ENCODE data around the gene WWC1.
A peak's percentile ranks its signal among the peaks of the same experiment; 100 is the strongest.

The WWC1 gene

DNA sequence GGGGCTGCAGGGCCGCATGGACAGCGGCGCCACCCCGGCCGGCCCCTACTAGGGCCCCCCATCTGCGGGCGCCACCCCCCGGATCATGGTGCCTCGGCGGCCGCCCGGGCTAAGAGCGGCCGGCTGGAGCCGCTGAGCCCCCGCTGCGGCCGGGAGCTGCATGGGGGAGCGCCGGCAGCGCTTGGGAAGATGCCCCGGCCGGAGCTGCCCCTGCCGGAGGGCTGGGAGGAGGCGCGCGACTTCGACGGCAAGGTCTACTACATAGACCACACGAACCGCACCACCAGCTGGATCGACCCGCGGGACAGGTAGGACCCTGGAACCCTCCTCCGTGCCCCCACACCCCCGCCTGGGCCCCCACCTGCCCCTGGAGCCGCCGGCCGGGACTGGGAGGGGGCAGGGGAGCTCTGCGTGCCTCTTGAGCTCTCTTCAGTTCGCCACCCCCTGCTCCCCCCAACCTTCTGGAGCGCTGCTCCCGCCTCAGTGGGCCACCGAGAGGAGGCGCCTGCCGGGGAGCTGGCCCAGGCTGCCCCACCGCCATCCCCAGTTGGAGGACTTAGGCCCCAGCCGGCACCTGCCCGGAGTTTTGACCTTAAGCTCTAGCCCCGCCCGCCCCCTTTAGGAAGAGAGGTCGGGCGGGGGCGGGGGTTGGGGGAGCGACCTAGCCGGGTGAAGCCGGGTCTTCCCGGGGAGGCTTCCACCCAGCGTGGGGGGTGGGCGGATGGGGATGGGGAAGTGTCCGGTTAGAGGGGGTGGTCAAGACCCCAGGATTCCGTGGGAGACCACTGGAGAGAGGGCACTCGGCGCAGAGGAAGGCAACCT is 730 bp downstream of the WWC1 start:
- H3K18ac ChIP-seq (ENCODE audit: low read length) = peak overlapping the region; percentile 10
- WGBS (ENCODE audit: extremely low coverage, insufficient coverage, insufficient read length) = no CpG with 5 or more reads among the region's 64 CpGs
- peak overlapping the region; percentile 23 for H3K9ac ChIP-seq (ENCODE audit: low read length)
- H3K14ac ChIP-seq (ENCODE audit: low read length) = peak overlapping the region; percentile 33
- H4K91ac ChIP-seq (ENCODE audit: low read depth, low read length) = peak overlapping the region; percentile 38
- no peak overlapping the region for H3K23ac ChIP-seq (ENCODE audit: low read length)
- DNase-seq = peak in 1 of 2 donors; percentile 42
- no peak overlapping the region for H2AK5ac ChIP-seq (ENCODE audit: low read length)
- H3K9me3 ChIP-seq (ENCODE audit: insufficient read depth, low read depth, low read length) = no peaks in the 10 kb centered on the region
- peak overlapping the region; percentile 25 for H2BK12ac ChIP-seq (ENCODE audit: low read length)
- peak overlapping the region; percentile 78 for H2AFZ ChIP-seq (ENCODE audit: insufficient read depth, low read length, poor library complexity)
- H3K79me2 ChIP-seq (ENCODE audit: control insufficient read depth, insufficient read depth, low read length, poor library complexity) = peaks cover 10% of the 10 kb centered on the region
- no peaks in the 10 kb centered on the region for H3K36me3 ChIP-seq (ENCODE audit: control insufficient read depth in 1 of 2, insufficient read depth in 2 of 2, low read length in 2 of 2)
- H2BK120ac ChIP-seq (ENCODE audit: insufficient read depth, low read length, poor library complexity) = peak overlapping the region; percentile 37
- no peaks in the 10 kb centered on the region for H3K27me3 ChIP-seq (ENCODE audit: insufficient read depth, low read length)
- H2BK5ac ChIP-seq (ENCODE audit: low read depth, low read length, poor library complexity) = peak overlapping the region; percentile 33
- H4K12ac ChIP-seq (ENCODE audit: low read depth, low read length) = no peak overlapping the region
- H3K4me2 ChIP-seq (ENCODE audit: low read length) = peak overlapping the region; percentile 84
- peak overlapping the region; percentile 24 for H3K27ac ChIP-seq (ENCODE audit: low read depth, low read length)
- H4K8ac ChIP-seq (ENCODE audit: low read depth, low read length) = peak overlapping the region; percentile 59
- peak overlapping the region; percentile 66 for H3K4ac ChIP-seq (ENCODE audit: low read depth, low read length)
- peak overlapping the region; percentile 81 for H3K4me3 ChIP-seq (ENCODE audit: low read depth, low read length)
- H3K4me1 ChIP-seq (ENCODE audit: control insufficient read depth in 1 of 2, insufficient read depth in 2 of 2, low read length in 2 of 2) = peaks cover 29 to 42% of the 10 kb centered on the region in 2 experiments
- peaks cover 32% of the 10 kb centered on the region for H3K79me1 ChIP-seq (ENCODE audit: low read length)

DNA sequence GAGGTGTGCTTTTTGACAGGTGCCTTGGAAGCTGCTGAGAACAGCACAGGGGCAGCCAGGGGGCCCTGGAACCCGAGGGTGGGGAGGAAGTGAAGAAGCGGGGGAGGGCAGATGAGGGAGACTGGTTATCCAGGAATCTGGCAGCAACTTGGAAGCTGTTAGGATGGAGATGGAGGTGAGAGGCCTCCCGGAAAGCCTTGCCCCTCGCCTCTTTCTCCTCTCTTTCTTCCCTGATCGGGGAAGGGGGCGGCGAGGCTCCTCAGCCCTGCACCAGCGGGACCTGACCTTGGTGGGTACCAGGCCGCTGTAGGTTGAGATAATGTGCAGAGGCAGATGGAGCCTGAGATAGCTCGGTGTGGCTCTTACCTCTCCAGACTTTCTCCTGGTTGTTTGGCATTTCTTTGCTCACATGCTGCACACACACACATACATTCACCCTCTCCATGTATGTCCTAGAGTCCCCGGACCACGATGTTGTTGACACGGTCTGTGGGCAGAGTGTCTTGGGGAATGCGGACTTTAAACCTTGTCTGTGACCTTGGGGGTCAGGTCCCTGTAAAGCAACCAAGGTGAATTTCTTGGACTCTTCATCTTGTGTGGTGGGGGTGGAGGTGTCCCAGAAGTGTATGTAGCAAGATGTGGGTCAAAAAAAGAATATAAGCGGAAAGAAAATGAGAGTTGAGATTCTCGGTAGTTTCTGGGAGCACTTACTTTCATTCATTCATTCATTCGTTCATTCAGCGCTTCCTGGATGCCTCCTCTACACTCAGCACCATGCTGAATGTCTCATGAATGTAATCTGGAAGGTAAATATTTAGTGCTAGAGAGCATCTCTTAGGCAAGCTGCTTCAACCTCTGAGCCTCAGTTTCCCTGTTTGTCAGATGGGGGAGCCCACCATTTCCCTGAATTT is 1.6 kb downstream of the WWC1 start:
- no peaks in the 10 kb centered on the region for H3K36me3 ChIP-seq (ENCODE audit: control insufficient read depth in 1 of 2, insufficient read depth in 2 of 2, low read length in 2 of 2)
- H2AK5ac ChIP-seq (ENCODE audit: low read length) = no peak overlapping the region
- no peaks in the 10 kb centered on the region for H3K9me3 ChIP-seq (ENCODE audit: insufficient read depth, low read depth, low read length)
- no peak overlapping the region for H2BK120ac ChIP-seq (ENCODE audit: insufficient read depth, low read length, poor library complexity)
- H3K9ac ChIP-seq (ENCODE audit: low read length) = no peak overlapping the region
- H3K27me3 ChIP-seq (ENCODE audit: insufficient read depth, low read length) = no peaks in the 10 kb centered on the region
- peak overlapping the region; percentile 81 for H3K4me3 ChIP-seq (ENCODE audit: low read depth, low read length)
- no peak overlapping the region for H3K27ac ChIP-seq (ENCODE audit: low read depth, low read length)
- peak overlapping the region; percentile 17 for H3K18ac ChIP-seq (ENCODE audit: low read length)
- H4K91ac ChIP-seq (ENCODE audit: low read depth, low read length) = no peak overlapping the region
- H2AFZ ChIP-seq (ENCODE audit: insufficient read depth, low read length, poor library complexity) = no peak overlapping the region
- no peak overlapping the region for H3K23ac ChIP-seq (ENCODE audit: low read length)
- peak overlapping the region; percentile 13 for H3K4ac ChIP-seq (ENCODE audit: low read depth, low read length)
- peaks cover 10% of the 10 kb centered on the region for H3K79me2 ChIP-seq (ENCODE audit: control insufficient read depth, insufficient read depth, low read length, poor library complexity)
- WGBS (ENCODE audit: extremely low coverage, insufficient coverage, insufficient read length) = no CpG with 5 or more reads among the region's 18 CpGs
- no peak overlapping the region for H2BK12ac ChIP-seq (ENCODE audit: low read length)
- H4K12ac ChIP-seq (ENCODE audit: low read depth, low read length) = no peak overlapping the region
- H3K4me2 ChIP-seq (ENCODE audit: low read length) = peak overlapping the region; percentile 84
- H3K4me1 ChIP-seq (ENCODE audit: control insufficient read depth in 1 of 2, insufficient read depth in 2 of 2, low read length in 2 of 2) = peaks cover 27 to 38% of the 10 kb centered on the region in 2 experiments
- H3K79me1 ChIP-seq (ENCODE audit: low read length) = peaks cover 30% of the 10 kb centered on the region
- no peak overlapping the region for H3K14ac ChIP-seq (ENCODE audit: low read length)
- DNase-seq = no peak
- H4K8ac ChIP-seq (ENCODE audit: low read depth, low read length) = no peak overlapping the region
- no peak overlapping the region for H2BK5ac ChIP-seq (ENCODE audit: low read depth, low read length, poor library complexity)

DNA sequence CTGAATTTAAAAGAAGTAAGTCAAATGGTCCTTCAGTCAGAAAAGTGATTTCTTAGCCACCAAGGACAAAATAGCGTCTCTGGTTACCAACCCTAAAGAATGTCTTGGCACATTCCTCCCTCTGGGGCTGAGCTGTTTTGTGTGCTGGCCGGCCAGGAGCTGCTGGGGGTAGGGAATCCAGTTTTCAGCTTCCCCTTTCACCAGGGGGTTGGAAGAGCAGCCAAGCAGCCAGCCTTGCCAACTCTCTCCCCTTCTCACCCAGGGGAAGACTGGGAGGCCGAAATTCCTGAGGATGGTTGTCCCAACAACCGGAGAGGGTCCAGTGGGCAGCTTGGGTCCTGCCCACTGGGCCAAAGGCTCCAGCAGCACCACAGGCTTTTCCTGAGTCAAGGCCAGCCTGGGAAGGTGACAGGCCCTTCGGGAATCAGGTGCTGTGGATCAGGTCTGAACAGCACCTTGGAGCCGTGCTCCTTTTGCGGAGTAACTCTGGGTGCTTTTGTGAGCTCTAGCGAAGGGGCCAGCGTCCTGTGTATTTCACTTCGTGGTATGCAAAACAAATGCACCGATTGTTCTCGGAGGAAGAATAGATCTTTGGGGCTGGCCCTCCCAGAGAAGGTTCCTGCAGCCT is 4.2 kb downstream of the WWC1 start:
- WGBS (ENCODE audit: extremely low coverage, insufficient coverage, insufficient read length) = no CpG with 5 or more reads among the region's 12 CpGs

DNA sequence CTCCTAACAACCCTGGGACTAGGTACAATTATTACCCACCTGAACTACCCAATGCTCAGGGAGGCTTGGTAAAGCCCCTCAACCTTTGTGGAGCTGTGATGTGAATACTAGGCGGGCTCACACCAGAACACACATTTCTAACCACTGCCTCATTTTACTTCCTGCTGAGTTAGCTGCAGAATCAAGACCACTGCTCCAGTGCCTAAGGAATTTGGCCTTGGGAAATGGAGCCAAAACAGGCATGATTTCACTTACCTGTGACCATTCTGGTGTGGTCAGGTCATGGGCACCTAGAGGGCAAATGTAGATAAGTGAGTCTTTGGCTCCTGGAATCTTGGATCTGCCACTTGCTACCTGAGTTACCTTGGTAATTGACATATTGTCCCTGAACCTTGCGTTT is 5.2 kb downstream of the WWC1 start:
- H2BK12ac ChIP-seq (ENCODE audit: low read length) = no peak overlapping the region
- no CpG with 5 or more reads among the region's 2 CpGs for WGBS (ENCODE audit: extremely low coverage, insufficient coverage, insufficient read length)

More for the DNA sequence above, 4.2 kb downstream of the WWC1 start:
- Histone ChIP-seq H3K4me1 (ENCODE audit: control insufficient read depth in 1 of 2, insufficient read depth in 2 of 2, low read length in 2 of 2) (peaks cover 26 to 28% of the 10 kb centered on the region in 2 experiments), H3K79me1 (ENCODE audit: low read length) (peaks cover 20% of the 10 kb centered on the region), H3K23ac (ENCODE audit: low read length) (no peak overlapping the region), H2BK120ac (ENCODE audit: insufficient read depth, low read length, poor library complexity) (peak overlapping the region; percentile 82), H2AFZ (ENCODE audit: insufficient read depth, low read length, poor library complexity) (peak overlapping the region; percentile 28), H3K4me3 (ENCODE audit: low read depth, low read length) (no peak overlapping the region), H3K27me3 (ENCODE audit: insufficient read depth, low read length) (no peaks in the 10 kb centered on the region), H3K4ac (ENCODE audit: low read depth, low read length) (peak overlapping the region; percentile 18), H3K36me3 (ENCODE audit: control insufficient read depth in 1 of 2, insufficient read depth in 2 of 2, low read length in 2 of 2) (no peaks in the 10 kb centered on the region), H3K79me2 (ENCODE audit: control insufficient read depth, insufficient read depth, low read length, poor library complexity) (peaks cover 10% of the 10 kb centered on the region), H3K18ac (ENCODE audit: low read length) (peak overlapping the region; percentile 57), H2BK12ac (ENCODE audit: low read length) (peak overlapping the region; percentile 63), H3K4me2 (ENCODE audit: low read length) (peak overlapping the region; percentile 32), H2AK5ac (ENCODE audit: low read length) (no peak overlapping the region), H4K8ac (ENCODE audit: low read depth, low read length) (peak overlapping the region; percentile 74), H2BK5ac (ENCODE audit: low read depth, low read length, poor library complexity) (peak overlapping the region; percentile 32), H3K14ac (ENCODE audit: low read length) (peak overlapping the region; percentile 38), H3K27ac (ENCODE audit: low read depth, low read length) (peak overlapping the region; percentile 46), H3K9me3 (ENCODE audit: insufficient read depth, low read depth, low read length) (no peaks in the 10 kb centered on the region), H4K12ac (ENCODE audit: low read depth, low read length) (no peak overlapping the region), H4K91ac (ENCODE audit: low read depth, low read length) (peak overlapping the region; percentile 74), H3K9ac (ENCODE audit: low read length) (no peak overlapping the region)
- peak; percentile 67 to 89 for DNase-seq

More for the DNA sequence above, 5.2 kb downstream of the WWC1 start:
- H3K27ac ChIP-seq (ENCODE audit: low read depth, low read length) = no peak overlapping the region
- no peak overlapping the region for H4K8ac ChIP-seq (ENCODE audit: low read depth, low read length)
- H3K14ac ChIP-seq (ENCODE audit: low read length) = no peak overlapping the region
- H3K79me1 ChIP-seq (ENCODE audit: low read length) = peaks cover 13% of the 10 kb centered on the region
- H4K12ac ChIP-seq (ENCODE audit: low read depth, low read length) = no peak overlapping the region
- no peak overlapping the region for H4K91ac ChIP-seq (ENCODE audit: low read depth, low read length)
- H2AFZ ChIP-seq (ENCODE audit: insufficient read depth, low read length, poor library complexity) = no peak overlapping the region
- H3K4me1 ChIP-seq (ENCODE audit: control insufficient read depth in 1 of 2, insufficient read depth in 2 of 2, low read length in 2 of 2) = peaks cover 23 to 25% of the 10 kb centered on the region in 2 experiments
- no peak for DNase-seq
- H3K27me3 ChIP-seq (ENCODE audit: insufficient read depth, low read length) = no peaks in the 10 kb centered on the region
- no peak overlapping the region for H3K23ac ChIP-seq (ENCODE audit: low read length)
- no peak overlapping the region for H3K4me3 ChIP-seq (ENCODE audit: low read depth, low read length)
- H3K4me2 ChIP-seq (ENCODE audit: low read length) = no peak overlapping the region
- no peak overlapping the region for H3K4ac ChIP-seq (ENCODE audit: low read depth, low read length)
- no peak overlapping the region for H2AK5ac ChIP-seq (ENCODE audit: low read length)
- H2BK5ac ChIP-seq (ENCODE audit: low read depth, low read length, poor library complexity) = no peak overlapping the region
- no peak overlapping the region for H3K9ac ChIP-seq (ENCODE audit: low read length)
- peaks cover 8% of the 10 kb centered on the region for H3K79me2 ChIP-seq (ENCODE audit: control insufficient read depth, insufficient read depth, low read length, poor library complexity)
- no peak overlapping the region for H2BK120ac ChIP-seq (ENCODE audit: insufficient read depth, low read length, poor library complexity)
- H3K9me3 ChIP-seq (ENCODE audit: insufficient read depth, low read depth, low read length) = no peaks in the 10 kb centered on the region
- H3K36me3 ChIP-seq (ENCODE audit: control insufficient read depth in 1 of 2, insufficient read depth in 2 of 2, low read length in 2 of 2) = no peaks in the 10 kb centered on the region
- no peak overlapping the region for H3K18ac ChIP-seq (ENCODE audit: low read length)

Measured in trophoblast cell (in vitro differentiated cells and primary cell).